IMR-90 (cell line): ENCODE measurements around the gene ITIH6. TPM values are rescaled to one million over a fixed set of nuclear protein-coding genes. Genes with fewer than 3 reads are reported as not detected.

Experiments used
- ATAC-seq: fragments of 200-7000 bp; cut with Tn5 transposase; 2 replicates; pipeline ENCODE4 v1.9.1; 2020; ENCODE audit warnings: low read depth, mild to moderate bottlenecking, moderate library complexity
- BruUV-seq: library from RNA; stranded (reverse); fragments of 400-500 nt; replicated peaks from 2 replicates; lab custom pipeline; 2021; lab: Mats Ljungman, UMichigan
- CTCF ChIA-PET: fragments of 300-600 bp; formaldehyde crosslinking; extraction: SDS; loops from one replicate; lab custom pipeline; 2021; ENCODE audit warnings: antibody characterized with exemption; lab: Yijun Ruan, JAX
- POLR2A ChIA-PET: fragments of 300-600 bp; sonication (Branson Sonifier 250); formaldehyde crosslinking; loops from one replicate; lab custom pipeline; 2022; ENCODE audit warnings: antibody characterized with exemption; ENCODE audit not compliant: unreplicated experiment; lab: Charles Lee
- DNase-seq: peaks from one replicate; pipeline ENCODE4 v3.0.0; 2013
- H2AFZ ChIP-seq: replicated peaks from 2 replicates; pipeline ENCODE3; 2013; ENCODE audit warnings: low read length, mild to moderate bottlenecking; ENCODE audit not compliant: poor library complexity
- H2AK5ac ChIP-seq: 2 replicates; pipeline ENCODE4 v1.6.1; 2013; ENCODE audit warnings: low read depth, low read length, inconsistent platforms
- H2AK9ac ChIP-seq: replicated peaks from 2 replicates; pipeline ENCODE3; 2013; ENCODE audit warnings: mild to moderate bottlenecking, low read depth, low read length, moderate library complexity; ENCODE audit not compliant: poor library complexity
- H2BK120ac ChIP-seq: 2 replicates; pipeline ENCODE4 v1.6.1; 2013; ENCODE audit warnings: low read depth, low read length, inconsistent platforms
- H2BK15ac ChIP-seq: 3 replicates; pipeline ENCODE4 v1.6.1; 2013; ENCODE audit warnings: low read depth, low read length, inconsistent platforms
- H2BK20ac ChIP-seq: 2 replicates; pipeline ENCODE4 v1.6.1; 2013; ENCODE audit warnings: low read depth, mild to moderate bottlenecking, inconsistent platforms, low read length, moderate library complexity
- H2BK5ac ChIP-seq: 2 replicates; pipeline ENCODE4 v1.6.1; 2013; ENCODE audit warnings: mild to moderate bottlenecking, low read depth, low read length, inconsistent platforms; ENCODE audit not compliant: poor library complexity, severe bottlenecking
- H3K14ac ChIP-seq: replicated peaks from 2 replicates; pipeline ENCODE4 v1.6.1; 2013; ENCODE audit warnings: low read depth, low read length, inconsistent platforms
- H3K18ac ChIP-seq: 2 replicates; pipeline ENCODE4 v1.6.1; 2013; ENCODE audit warnings: low read depth, low read length, control low read depth
- H3K23ac ChIP-seq: 2 replicates; pipeline ENCODE4 v1.6.1; 2013; ENCODE audit warnings: low read depth, low read length, inconsistent platforms
- H3K27ac ChIP-seq: 2 replicates; pipeline ENCODE4 v1.5.1; 2013; ENCODE audit warnings: mild to moderate bottlenecking, control low read depth, low read length; ENCODE audit not compliant: insufficient read depth
- H3K27me3 ChIP-seq: 2 replicates; pipeline ENCODE4 v1.6.1; 2013; ENCODE audit warnings: low read length; ENCODE audit not compliant: control insufficient read depth, insufficient read depth
- H3K36me3 ChIP-seq: 2 replicates; pipeline ENCODE4 v1.6.1; 2013; ENCODE audit warnings: low read length, mixed read lengths; ENCODE audit not compliant: control insufficient read depth, insufficient read depth
- H3K4ac ChIP-seq: 2 replicates; pipeline ENCODE4 v1.6.1; 2013; ENCODE audit warnings: low read depth, low read length, inconsistent platforms
- H3K4me1 ChIP-seq: 2 replicates; pipeline ENCODE4 v1.6.1; 2013; ENCODE audit warnings: low read length, mixed read lengths; ENCODE audit not compliant: control insufficient read depth, insufficient read depth
- H3K4me2 ChIP-seq: 2 replicates; pipeline ENCODE4 v1.6.1; 2013; ENCODE audit warnings: low read depth, mild to moderate bottlenecking, control low read depth, low read length, moderate library complexity
- H3K4me3 ChIP-seq: 2 replicates; pipeline ENCODE4 v1.5.1; 2013; ENCODE audit warnings: low read depth, mild to moderate bottlenecking, control low read depth, low read length, moderate library complexity; ENCODE audit not compliant: insufficient read depth
- H3K56ac ChIP-seq: 2 replicates; pipeline ENCODE4 v1.6.1; 2013; ENCODE audit warnings: low read length, inconsistent platforms; ENCODE audit not compliant: insufficient read depth; ENCODE audit errors: extremely low read depth
- H3K79me1 ChIP-seq, 2 experiments: 2 replicates each; pipeline ENCODE4 v1.6.1; 2013; ENCODE audit warnings: low read length in 2 of 2, inconsistent platforms in 1 of 2, low read depth in 1 of 2
- H3K9ac ChIP-seq: 2 replicates; pipeline ENCODE4 v1.6.1; 2013; ENCODE audit warnings: low read depth, low read length, control low read depth
- H3K9me1 ChIP-seq: 2 replicates; pipeline ENCODE4 v1.6.1; 2013; ENCODE audit warnings: low read length, inconsistent platforms; ENCODE audit not compliant: insufficient read depth
- H3K9me3 ChIP-seq: 2 replicates; pipeline ENCODE4 v1.6.1; 2013; ENCODE audit warnings: low read length; ENCODE audit not compliant: control insufficient read depth, insufficient read depth
- H4K20me1 ChIP-seq: 2 replicates; pipeline ENCODE4 v1.6.1; 2013; ENCODE audit warnings: low read length, inconsistent platforms; ENCODE audit not compliant: insufficient read depth
- H4K5ac ChIP-seq: 2 replicates; pipeline ENCODE4 v1.6.1; 2013; ENCODE audit warnings: mild to moderate bottlenecking, low read depth, low read length, control low read depth
- H4K8ac ChIP-seq, 2 experiments: 2 replicates each; pipeline ENCODE4 v1.6.1; 2013; ENCODE audit warnings: low read depth in 2 of 2, low read length in 2 of 2, control low read depth in 1 of 2, inconsistent platforms in 1 of 2
- H4K91ac ChIP-seq: 2 replicates; pipeline ENCODE4 v1.6.1; 2013; ENCODE audit warnings: low read depth, low read length, inconsistent platforms; ENCODE audit not compliant: insufficient read depth
- BHLHE40 ChIP-seq: fragments of 150-350 bp; IDR thresholded peaks from 2 replicates; pipeline ENCODE4 v1.6.1; 2016; ENCODE audit warnings: mild to moderate bottlenecking, low read depth, low read length
- MAFK ChIP-seq: IDR thresholded peaks from 2 replicates; pipeline ENCODE4 v1.6.1; 2012; ENCODE audit warnings: low read depth, low read length, improper control_type of control experiment
- dilution Hi-C: fragments of 300-500 bp; cut with HindIII; formaldehyde crosslinking; loops from one replicate; pipeline ENCODE4 v1.14.3; 2018; ENCODE audit warnings: low sequenced_read_pairs; ENCODE audit not compliant: unreplicated experiment
- in situ Hi-C: fragments of 300-500 bp; cut with MboI; formaldehyde crosslinking; loops from 3 replicates; pipeline ENCODE4 v1.14.3; 2019; ENCODE audit warnings: low sequenced_read_pairs, inconsistent platforms, mixed read lengths
- intact Hi-C: fragments of 100-400 bp; cut with micrococcal nuclease; formaldehyde crosslinking; loops from 2 replicates; pipeline ENCODE4 v1.10.0; 2022
- polyA plus RNA-seq, 3 experiments: library from polyadenylated mRNA; depleted of rRNA; stranded (reverse); fragments of >200 nt; gene quantifications; 2 replicates each; pipeline ENCODE4 v1.2.3, GENCODE V29; 2012; ENCODE audit warnings: low replicate concordance in 1 of 3
- total RNA-seq: library from RNA; depleted of rRNA; stranded (reverse); fragments of >200 nt; gene quantifications from 2 replicates; pipeline ENCODE4 v1.2.3, GENCODE V29; 2012
- TF ChIP-seq, protein P1 (sequence below): conservative IDR thresholded peaks from 2 replicates; pipeline ENCODE4 v1.5.1; 2012; ENCODE audit warnings: mild to moderate bottlenecking, low read depth, low read length, improper control_type of control experiment

Gene ITIH6
- total and polyA plus RNA-seq, 2 of the 4 experiments (the other 2 are of a cell fraction) = not detected

DNA sequence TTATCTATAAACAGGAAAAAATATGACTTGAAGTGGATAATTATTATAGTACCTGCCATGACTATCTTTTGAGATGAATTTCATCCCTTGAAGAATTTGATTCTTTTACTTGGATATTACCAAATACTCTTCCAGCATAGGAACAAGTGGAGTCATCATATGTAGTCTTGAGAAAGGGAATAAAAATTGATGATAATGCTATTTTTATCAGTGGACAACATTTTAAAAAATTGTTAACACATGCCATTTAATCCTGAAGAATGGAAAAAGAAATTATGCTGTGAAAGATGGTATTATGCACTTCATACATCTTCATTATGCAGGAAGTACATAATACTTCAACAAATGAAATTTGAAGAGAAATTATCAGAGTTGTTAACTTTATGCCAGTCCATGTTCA, 83.6 kb downstream of the ITIH6 start:
- no peak overlapping the region for H2BK120ac ChIP-seq
- no peak overlapping the region for H2BK5ac ChIP-seq
- dilution Hi-C loops = no loop called here

More for the DNA sequence above, 83.6 kb downstream of the ITIH6 start:
- Histone ChIP-seq H3K4me2 (no peak overlapping the region), H3K27me3 (peaks cover 1% of the 10 kb centered on the region; the same call in 1 of the 2 replicates), H3K36me3 (no peaks in the 10 kb centered on the region), H3K4ac (no peak overlapping the region), H3K9ac (no peak overlapping the region), H3K14ac (no peak overlapping the region), H4K5ac (no peak overlapping the region), H3K56ac (no peak overlapping the region), H2AFZ (no peak overlapping the region), H3K23ac (no peak overlapping the region), H2AK9ac (no peak overlapping the region), H3K9me1 (no peaks in the 10 kb centered on the region), H4K91ac (no peak overlapping the region), H2BK20ac (no peak overlapping the region), H3K4me1 (no peaks in the 10 kb centered on the region), H3K79me1 (no peaks in the 10 kb centered on the region), H2BK15ac (no peak overlapping the region), H4K20me1 (no peaks in the 10 kb centered on the region), H3K9me3 (no peaks in the 10 kb centered on the region), H3K18ac (no peak overlapping the region), H4K8ac (no peak overlapping the region), H3K27ac (no peak overlapping the region), H3K4me3 (no peak overlapping the region), H2AK5ac (no peak overlapping the region)
- TF ChIP-seq BHLHE40 = no peak
- TF ChIP-seq, protein P1, sequence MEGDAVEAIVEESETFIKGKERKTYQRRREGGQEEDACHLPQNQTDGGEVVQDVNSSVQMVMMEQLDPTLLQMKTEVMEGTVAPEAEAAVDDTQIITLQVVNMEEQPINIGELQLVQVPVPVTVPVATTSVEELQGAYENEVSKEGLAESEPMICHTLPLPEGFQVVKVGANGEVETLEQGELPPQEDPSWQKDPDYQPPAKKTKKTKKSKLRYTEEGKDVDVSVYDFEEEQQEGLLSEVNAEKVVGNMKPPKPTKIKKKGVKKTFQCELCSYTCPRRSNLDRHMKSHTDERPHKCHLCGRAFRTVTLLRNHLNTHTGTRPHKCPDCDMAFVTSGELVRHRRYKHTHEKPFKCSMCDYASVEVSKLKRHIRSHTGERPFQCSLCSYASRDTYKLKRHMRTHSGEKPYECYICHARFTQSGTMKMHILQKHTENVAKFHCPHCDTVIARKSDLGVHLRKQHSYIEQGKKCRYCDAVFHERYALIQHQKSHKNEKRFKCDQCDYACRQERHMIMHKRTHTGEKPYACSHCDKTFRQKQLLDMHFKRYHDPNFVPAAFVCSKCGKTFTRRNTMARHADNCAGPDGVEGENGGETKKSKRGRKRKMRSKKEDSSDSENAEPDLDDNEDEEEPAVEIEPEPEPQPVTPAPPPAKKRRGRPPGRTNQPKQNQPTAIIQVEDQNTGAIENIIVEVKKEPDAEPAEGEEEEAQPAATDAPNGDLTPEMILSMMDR = no peak
- peak; percentile 67; the same call in 1 of the 2 replicates for TF ChIP-seq MAFK
- ChIA-PET CTCF (no interaction called here), POLR2A (no interaction called here)
- in situ Hi-C loops (no loop called here), intact Hi-C loops (no loop called here)
- no peak for ATAC-seq
- no TSS peak for BruUV-seq
- no peak for DNase-seq
